Suppressor macrophage treated with lipopolysaccharide for 1 hour (primary cell): ENCODE results near the gene TIMM13.
"Not testable (repeated sequence)": the region's sequence is repeated elsewhere in the genome, so short reads cannot be mapped to it uniquely, and the experiment has no call there.

Experiments used
- DNase-seq, 3 donors: peaks; one replicate each; pipeline ENCODE4 v3.0.0-alpha.2; 2020 to 2022

Gene TIMM13

GRCh38 chr19:2413159-2413558 is 14.2 kb downstream of the TIMM13 start:
- DNase-seq = no peak

GRCh38 chr19:2412449-2412848 is 14.9 kb downstream of the TIMM13 start:
- no peak for DNase-seq

GRCh38 chr19:2411709-2412108 is 15.7 kb downstream of the TIMM13 start:
- DNase-seq = no peak

DNA sequence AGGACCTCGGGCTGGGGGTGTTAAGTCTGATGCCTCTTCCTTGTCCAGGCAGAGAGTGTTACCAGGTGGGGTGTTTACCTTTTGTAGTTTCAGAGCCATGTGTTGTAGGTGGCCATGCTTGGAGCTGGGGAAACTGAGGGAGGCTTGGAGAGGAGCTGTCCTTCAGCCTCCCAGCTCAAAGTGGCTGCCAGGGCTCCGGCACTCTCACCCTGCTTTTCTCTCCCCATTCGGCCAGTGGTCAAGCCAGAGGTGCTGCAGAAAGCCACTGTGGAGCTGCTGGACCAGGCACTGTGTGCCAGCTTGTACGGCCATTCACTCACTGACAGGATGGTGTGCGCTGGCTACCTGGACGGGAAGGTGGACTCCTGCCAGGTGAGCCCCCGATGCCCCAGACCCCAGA is 17.4 kb downstream of the TIMM13 start:
- DNase-seq = no peak

GRCh38 chr19:2409352-2409912 is 18.0 kb downstream of the TIMM13 start:
- no peak for DNase-seq

DNA sequence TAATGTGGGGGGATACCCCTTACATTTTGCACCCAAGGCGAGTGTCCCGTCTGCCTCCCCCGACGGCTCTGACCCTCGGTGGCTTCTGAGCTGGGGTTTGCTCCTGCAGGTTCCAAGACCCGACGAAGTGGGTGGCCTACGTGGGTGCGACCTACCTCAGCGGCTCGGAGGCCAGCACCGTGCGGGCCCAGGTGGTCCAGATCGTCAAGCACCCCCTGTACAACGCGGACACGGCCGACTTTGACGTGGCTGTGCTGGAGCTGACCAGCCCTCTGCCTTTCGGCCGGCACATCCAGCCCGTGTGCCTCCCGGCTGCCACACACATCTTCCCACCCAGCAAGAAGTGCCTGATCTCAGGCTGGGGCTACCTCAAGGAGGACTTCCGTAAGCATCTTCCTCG is 19.1 kb downstream of the TIMM13 start:
- no peak for DNase-seq

DNA sequence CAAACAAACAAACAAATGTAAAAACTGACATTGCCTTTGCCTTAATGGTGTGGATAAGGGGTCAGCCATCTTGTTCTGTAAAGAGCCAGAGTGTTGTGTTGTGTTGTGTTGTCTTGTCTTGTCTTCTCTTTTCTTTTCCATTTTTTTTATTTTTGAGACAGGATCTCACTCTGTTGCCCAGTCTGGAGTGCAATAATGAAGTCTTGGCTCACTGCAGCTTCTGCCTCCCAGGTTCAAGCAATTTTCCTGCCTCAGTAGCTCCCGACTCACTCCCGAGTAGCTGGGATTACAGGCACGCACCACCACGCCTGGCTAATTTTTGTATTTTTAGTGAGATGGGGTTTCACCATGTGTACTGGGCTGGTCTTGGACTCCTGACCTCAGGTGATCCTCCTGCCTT is 27.8 kb downstream of the TIMM13 start:
- DNase-seq = no peak

DNA sequence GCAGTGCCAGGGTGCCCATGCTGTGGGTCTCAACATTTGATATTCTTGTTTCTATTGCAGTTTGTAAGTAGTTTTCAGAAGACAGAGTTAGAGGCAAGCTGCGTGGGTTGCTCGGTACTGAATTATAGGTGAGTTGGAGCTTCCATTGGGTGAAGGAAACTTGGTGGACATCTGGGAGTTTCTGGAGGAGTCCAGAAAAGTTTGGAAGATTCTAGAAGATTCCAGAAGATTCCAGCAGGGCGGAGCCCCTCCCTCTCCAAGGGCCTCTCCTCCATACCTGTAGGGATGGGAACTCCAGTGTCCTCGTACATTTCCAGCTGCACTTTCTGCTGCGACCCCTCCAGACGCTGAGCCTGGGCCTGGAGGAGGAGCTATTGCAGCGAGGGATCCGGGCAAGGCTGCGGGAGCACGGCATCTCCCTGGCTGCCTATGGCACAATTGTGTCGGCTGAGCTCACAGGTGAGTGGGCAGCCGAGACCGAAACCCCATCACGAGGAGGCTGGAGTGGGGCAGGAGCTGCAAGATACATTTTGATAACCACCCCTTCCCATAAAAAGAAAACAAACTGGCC is 28.6 kb downstream of the TIMM13 start:
- no peak for DNase-seq

- not testable (repeated sequence) for DNase-seq
These were observed 30.2 kb downstream of the TIMM13 start for GRCh38 chr19:2397173-2397572.

- DNase-seq = not testable (repeated sequence)
These were observed 32.0 kb downstream of the TIMM13 start for GRCh38 chr19:2395293-2395829.

DNA sequence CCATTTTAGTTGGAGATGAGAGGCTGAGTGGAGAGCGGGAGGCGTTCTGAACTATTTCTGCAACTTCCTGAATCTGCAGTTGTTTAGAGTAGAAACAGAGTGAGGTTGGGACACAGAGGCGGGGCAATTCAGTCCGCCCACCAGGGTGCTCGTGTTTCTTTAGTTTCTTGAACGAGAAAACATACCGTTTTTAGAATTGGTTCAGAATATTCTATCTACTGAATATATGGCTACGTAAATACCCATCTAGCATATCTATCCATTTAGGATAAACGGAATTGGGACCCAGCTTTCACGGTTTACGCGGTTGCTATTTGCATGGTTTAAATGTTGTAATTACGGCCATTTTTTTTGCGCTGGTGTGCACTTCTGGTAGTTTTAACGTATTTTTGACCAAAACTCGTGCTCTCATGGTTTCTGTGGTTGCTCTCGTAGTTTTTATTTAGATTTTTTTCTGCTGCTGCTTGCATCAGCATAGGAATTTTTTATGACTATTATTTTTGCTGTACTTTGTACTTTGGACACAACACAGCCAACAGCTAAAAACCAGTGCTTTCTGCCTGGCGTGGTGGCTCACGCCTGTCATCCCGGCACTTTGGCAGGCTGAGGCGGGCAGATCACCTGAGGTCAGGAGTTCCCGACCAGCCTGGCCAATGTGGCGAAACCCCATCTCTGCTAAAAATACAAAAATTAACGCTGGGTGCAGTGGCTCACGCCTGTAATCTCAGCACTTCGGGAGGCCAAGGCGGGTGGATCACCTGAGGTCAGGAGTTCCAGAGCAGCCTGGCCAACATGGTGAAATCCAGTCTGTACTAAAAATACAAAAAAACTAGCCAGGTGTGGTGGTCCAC is 32.7 kb downstream of the TIMM13 start:
- DNase-seq = peak; percentile 83 to 94 (median 91)

DNA sequence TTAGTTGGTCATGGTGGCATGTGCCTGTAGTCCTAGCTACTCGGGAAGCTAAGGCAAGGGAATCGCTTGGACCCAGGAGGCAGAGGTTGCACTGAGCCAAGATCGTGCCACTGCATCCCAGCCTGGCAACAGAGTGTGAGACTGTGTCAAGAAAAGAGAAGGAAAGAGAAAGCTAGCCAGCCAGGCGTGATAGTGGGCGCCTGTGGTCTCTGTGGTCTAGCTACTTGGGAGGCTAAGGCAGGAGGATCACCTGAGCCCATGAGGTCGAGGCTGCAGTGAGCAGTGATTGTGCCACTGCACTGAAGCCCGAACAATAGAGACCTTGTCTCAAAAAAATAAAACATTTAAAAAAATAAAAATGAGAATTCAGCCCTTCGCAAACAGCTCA is 33.3 kb downstream of the TIMM13 start:
- DNase-seq = peak in 1 of 3 donors; percentile 24

GRCh38 chr19:2392899-2393298 is 34.5 kb downstream of the TIMM13 start:
- DNase-seq = not testable (repeated sequence)

- no peak for DNase-seq
These were observed 35.0 kb downstream of the TIMM13 start for GRCh38 chr19:2392366-2392765.

GRCh38 chr19:2391118-2391725 is 36.2 kb downstream of the TIMM13 start:
- DNase-seq = peak; percentile 75 to 91 (median 84)

- no peak for DNase-seq
These were observed 37.8 kb downstream of the TIMM13 start for GRCh38 chr19:2389594-2389993.

- no peak for DNase-seq
These were observed 39.8 kb downstream of the TIMM13 start for GRCh38 chr19:2387367-2388288.

- peak; percentile 51 to 69 (median 59) for DNase-seq
These were observed 42.2 kb downstream of the TIMM13 start for GRCh38 chr19:2385053-2385721.

DNA sequence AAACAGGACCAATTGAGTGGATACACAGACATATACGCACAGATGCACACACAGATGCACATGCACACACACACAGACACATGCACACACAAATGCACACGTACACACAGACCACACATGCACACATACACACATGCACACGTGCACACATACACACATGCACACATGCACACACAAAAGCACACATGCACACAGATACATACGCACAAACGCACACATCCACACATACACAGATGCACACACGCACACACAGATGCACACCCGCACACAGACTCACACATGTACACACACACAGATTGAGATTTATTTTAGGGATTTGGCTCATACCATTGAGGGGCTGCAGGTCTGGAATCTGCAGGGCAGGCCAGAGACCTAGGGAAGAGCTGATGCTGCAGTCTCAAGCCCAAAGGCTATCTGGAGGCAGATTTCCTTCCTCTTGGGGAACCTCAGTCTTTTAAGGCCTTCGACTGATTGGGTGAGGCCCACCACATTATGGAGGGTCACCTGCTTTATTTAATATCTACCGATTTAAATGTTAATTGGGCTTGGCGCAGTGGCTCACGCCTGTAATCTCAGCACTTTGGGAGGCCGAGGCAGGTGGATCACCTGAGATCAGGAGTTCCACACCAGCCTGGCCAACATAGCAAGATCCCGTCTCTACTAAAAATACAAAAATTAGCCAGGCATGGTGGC is 44.7 kb downstream of the TIMM13 start:
- DNase-seq = no peak

- no peak for DNase-seq
These were observed 46.1 kb downstream of the TIMM13 start for GRCh38 chr19:2381148-2381820.
